OCI-LY1 (cell line): ENCODE results near the gene PTPRM.

ENCODE experiments used
- H2AFZ ChIP-seq: fragments of 200-600 bp; sonication (generic), shearing (Covaris generic); 2 replicates; pipeline ENCODE4 v1.6.0; 2014; ENCODE audit warnings: antibody characterized with exemption, mild to moderate bottlenecking, low read length
- H3F3A ChIP-seq: fragments of 200-600 bp; sonication (generic), shearing (Covaris generic); 2 replicates; pipeline ENCODE4 v1.6.0; 2014; ENCODE audit warnings: mild to moderate bottlenecking, antibody characterized with exemption, low read length, moderate library complexity; ENCODE audit not compliant: insufficient read depth
- H3K27ac ChIP-seq: fragments of 200-600 bp; sonication (generic); 2 replicates; pipeline ENCODE4 v1.5.1; 2014; ENCODE audit warnings: low read length, mixed run types, mild to moderate bottlenecking, low read depth; ENCODE audit not compliant: poor library complexity, severe bottlenecking
- H3K27me3 ChIP-seq: fragments of 200-600 bp; sonication (generic); 2 replicates; pipeline ENCODE4 v1.6.0; 2014; ENCODE audit warnings: antibody characterized with exemption, mild to moderate bottlenecking, low read length, moderate library complexity; ENCODE audit not compliant: insufficient read depth
- H3K36me3 ChIP-seq: fragments of 200-600 bp; sonication (generic); 2 replicates; pipeline ENCODE4 v1.6.1; 2014; ENCODE audit warnings: mild to moderate bottlenecking, antibody characterized with exemption, low read length, moderate library complexity, mixed read lengths; ENCODE audit not compliant: insufficient read depth
- H3K4me1 ChIP-seq: fragments of 200-600 bp; sonication (generic); 2 replicates; pipeline ENCODE4 v1.5.1; 2014; ENCODE audit warnings: mild to moderate bottlenecking, low read length, moderate library complexity; ENCODE audit not compliant: insufficient read depth, severe bottlenecking
- H3K4me2 ChIP-seq: fragments of 200-600 bp; sonication (generic), shearing (Covaris generic); 2 replicates; pipeline ENCODE4 v1.6.1; 2014; ENCODE audit warnings: low read length
- H3K4me3 ChIP-seq: fragments of 200-600 bp; sonication (generic); 2 replicates; pipeline ENCODE4 v1.5.1; 2014; ENCODE audit warnings: low read length, low read depth, mild to moderate bottlenecking, mixed read lengths; ENCODE audit not compliant: poor library complexity, severe bottlenecking
- H3K79me2 ChIP-seq: fragments of 200-600 bp; shearing (Covaris generic); 2 replicates; pipeline ENCODE4 v1.6.1; 2016; ENCODE audit warnings: mixed run types, low read length, mixed read lengths; ENCODE audit not compliant: insufficient read depth
- H3K9ac ChIP-seq: fragments of 200-600 bp; sonication (generic), shearing (Covaris generic); 2 replicates; pipeline ENCODE4 v1.6.1; 2014; ENCODE audit warnings: mild to moderate bottlenecking, low read length, mixed read lengths
- H3K9me2 ChIP-seq: fragments of 200-600 bp; sonication (generic), shearing (Covaris generic); 2 replicates; pipeline ENCODE4 v1.6.1; 2014; ENCODE audit warnings: low read depth, mild to moderate bottlenecking, low read length, mixed read lengths
- H3K9me3 ChIP-seq: fragments of 200-600 bp; shearing (Covaris generic); 2 replicates; pipeline ENCODE4 v1.6.1; 2014; ENCODE audit warnings: low read length, mixed read lengths
- H4K20me1 ChIP-seq: fragments of 200-600 bp; sonication (generic), shearing (Covaris generic); 2 replicates; pipeline ENCODE4 v1.6.0; 2016; ENCODE audit warnings: mild to moderate bottlenecking, low read length; ENCODE audit not compliant: insufficient read depth
- CTCF ChIP-seq: fragments of 200-600 bp; sonication (generic), shearing (Covaris generic); IDR thresholded peaks from 2 replicates; pipeline ENCODE4 v1.5.1; 2017; ENCODE audit warnings: mild to moderate bottlenecking, antibody characterized with exemption, low read length, moderate library complexity, mixed read lengths
- EZH2 ChIP-seq: fragments of 200-600 bp; sonication (generic), shearing (Covaris generic); IDR thresholded peaks from 2 replicates; pipeline ENCODE4 v1.8.0; 2017; ENCODE audit warnings: borderline replicate concordance, mixed run types, mild to moderate bottlenecking, antibody characterized with exemption, low read length, moderate library complexity, mixed read lengths

The PTPRM gene

GRCh38 chr18:7877609-7878008, 310.5 kb downstream of the PTPRM start:
- Histone ChIP-seq H3K9me3 (no peaks in the 10 kb centered on the region), H3K27me3 (no peaks in the 10 kb centered on the region), H3K4me2 (no peak overlapping the region), H3K4me3 (no peak overlapping the region), H3K27ac (no peak overlapping the region), H3F3A (no peaks in the 10 kb centered on the region), H3K9ac (no peak overlapping the region), H2AFZ (no peak overlapping the region), H3K36me3 (no peaks in the 10 kb centered on the region), H3K79me2 (no peaks in the 10 kb centered on the region), H3K9me2 (no peaks in the 10 kb centered on the region), H4K20me1 (no peaks in the 10 kb centered on the region), H3K4me1 (no peaks in the 10 kb centered on the region)
- no peak for TF ChIP-seq CTCF
- no peak for TF ChIP-seq EZH2

GRCh38 chr18:7878265-7879211, 311.4 kb downstream of the PTPRM start:
- H4K20me1 ChIP-seq: no peaks in the 10 kb centered on the region
- no peaks in the 10 kb centered on the region for H3K27me3 ChIP-seq
- H3K9me2 ChIP-seq: no peaks in the 10 kb centered on the region
- no peak overlapping the region for H2AFZ ChIP-seq
- no peaks in the 10 kb centered on the region for H3K9me3 ChIP-seq
- H3K36me3 ChIP-seq: no peaks in the 10 kb centered on the region
- no peak overlapping the region for H3K4me2 ChIP-seq
- no peak overlapping the region for H3K27ac ChIP-seq
- H3K79me2 ChIP-seq: no peaks in the 10 kb centered on the region
- H3K4me3 ChIP-seq: no peak overlapping the region
- TF ChIP-seq EZH2 (no peak), CTCF (no peak)
- H3K9ac ChIP-seq: no peak overlapping the region
- no peaks in the 10 kb centered on the region for H3K4me1 ChIP-seq
- H3F3A ChIP-seq: no peaks in the 10 kb centered on the region

GRCh38 chr18:7879717-7880116, 312.6 kb downstream of the PTPRM start:
- Histone ChIP-seq H3K4me2 (no peak overlapping the region), H3K9me3 (no peaks in the 10 kb centered on the region), H3K9me2 (no peaks in the 10 kb centered on the region), H3K4me1 (no peaks in the 10 kb centered on the region), H2AFZ (no peak overlapping the region), H3F3A (no peaks in the 10 kb centered on the region), H3K4me3 (no peak overlapping the region), H3K79me2 (no peaks in the 10 kb centered on the region), H3K9ac (no peak overlapping the region), H3K36me3 (no peaks in the 10 kb centered on the region), H3K27ac (no peak overlapping the region), H4K20me1 (no peaks in the 10 kb centered on the region), H3K27me3 (no peaks in the 10 kb centered on the region)
- TF ChIP-seq CTCF (no peak), EZH2 (no peak)
